DND-41 (cell line): Measurements from ENCODE around the gene NFIL3.

Experiments used
- ATAC-seq: fragments of 200-7000 bp; cut with Tn5 transposase; 3 replicates; pipeline ENCODE4 v1.9.1; 2021; ENCODE audit warnings: low read depth; ENCODE audit not compliant: insufficient read depth
- DNase-seq: peaks from one replicate; pipeline ENCODE4 v3.0.0-alpha.2; 2020
- H2AFZ ChIP-seq: 2 replicates; pipeline ENCODE4 v1.6.0; 2012; ENCODE audit warnings: low read depth, low read length
- H3K27ac ChIP-seq: 2 replicates; pipeline ENCODE4 v1.5.1; 2012; ENCODE audit warnings: low read length, inconsistent platforms
- H3K27me3 ChIP-seq: fragments of 200-600 bp; sonication (generic); 2 replicates; pipeline ENCODE4 v1.6.0; 2012; ENCODE audit warnings: low read length, mild to moderate bottlenecking, inconsistent platforms; ENCODE audit not compliant: insufficient read depth, poor library complexity
- H3K36me3 ChIP-seq: 2 replicates; pipeline ENCODE4 v1.5.1; 2012; ENCODE audit warnings: low read length, inconsistent platforms; ENCODE audit not compliant: insufficient read depth
- H3K4me1 ChIP-seq: 2 replicates; pipeline ENCODE4 v1.5.1; 2012; ENCODE audit warnings: mild to moderate bottlenecking, low read length; ENCODE audit not compliant: insufficient read depth
- H3K4me2 ChIP-seq: 2 replicates; pipeline ENCODE4 v1.6.0; 2012; ENCODE audit warnings: mild to moderate bottlenecking, moderate library complexity, low read length, inconsistent platforms; ENCODE audit not compliant: insufficient read depth
- H3K4me3 ChIP-seq, 2 experiments: fragments of 200-600 bp in 1 of 2; shearing (Covaris generic) in 1 of 2; 2 replicates each; pipeline ENCODE4 v1.5.1; 2012 to 2016; ENCODE audit warnings: inconsistent platforms in 2 of 2, low read length in 2 of 2, mild to moderate bottlenecking in 2 of 2, low read depth in 1 of 2, moderate library complexity in 1 of 2
- H3K79me2 ChIP-seq: 2 replicates; pipeline ENCODE4 v1.6.0; 2012; ENCODE audit warnings: low read length, inconsistent platforms; ENCODE audit not compliant: insufficient read depth
- H3K9ac ChIP-seq: 2 replicates; pipeline ENCODE4 v1.6.0; 2012; ENCODE audit warnings: low read depth, mild to moderate bottlenecking, inconsistent platforms, low read length, moderate library complexity
- H3K9me3 ChIP-seq: 2 replicates; pipeline ENCODE4 v1.5.1; 2012; ENCODE audit warnings: low read length, moderate library complexity, mild to moderate bottlenecking, inconsistent platforms; ENCODE audit not compliant: insufficient read depth, severe bottlenecking
- H4K20me1 ChIP-seq: 2 replicates; pipeline ENCODE4 v1.6.0; 2012; ENCODE audit warnings: low read length; ENCODE audit not compliant: insufficient read depth
- CTCF ChIP-seq: IDR thresholded peaks from 2 replicates; pipeline ENCODE4 v1.5.1; 2012; ENCODE audit warnings: borderline replicate concordance, low read length, moderate library complexity, mild to moderate bottlenecking; ENCODE audit not compliant: poor library complexity, severe bottlenecking; ENCODE audit errors: extremely low read depth
- EZH2 ChIP-seq: IDR thresholded peaks from 3 replicates; pipeline ENCODE4 v1.6.1; 2012; ENCODE audit warnings: borderline replicate concordance, low read depth, mild to moderate bottlenecking, moderate library complexity, low read length, inconsistent platforms; ENCODE audit not compliant: severe bottlenecking

The NFIL3 gene

GRCh38 chr9:91428927-91429351 lies 5.3 kb upstream of the NFIL3 start:
- no peaks in the 10 kb centered on the region for H3K36me3 ChIP-seq
- no peak overlapping the region for H3K9ac ChIP-seq
- DNase-seq: no peak
- peaks cover 11% of the 10 kb centered on the region for H3K4me1 ChIP-seq
- TF ChIP-seq CTCF: no peak
- TF ChIP-seq EZH2: no peak
- H3K4me2 ChIP-seq: no peak overlapping the region
- no peak overlapping the region for H3K27ac ChIP-seq
- H3K4me3 ChIP-seq: no peak overlapping the region
- H3K27me3 ChIP-seq: peaks cover 31% of the 10 kb centered on the region
- H3K9me3 ChIP-seq: no peaks in the 10 kb centered on the region
- no peaks in the 10 kb centered on the region for H4K20me1 ChIP-seq
- H2AFZ ChIP-seq: no peak overlapping the region
- no peak for ATAC-seq
- H3K79me2 ChIP-seq: no peaks in the 10 kb centered on the region

DNA sequence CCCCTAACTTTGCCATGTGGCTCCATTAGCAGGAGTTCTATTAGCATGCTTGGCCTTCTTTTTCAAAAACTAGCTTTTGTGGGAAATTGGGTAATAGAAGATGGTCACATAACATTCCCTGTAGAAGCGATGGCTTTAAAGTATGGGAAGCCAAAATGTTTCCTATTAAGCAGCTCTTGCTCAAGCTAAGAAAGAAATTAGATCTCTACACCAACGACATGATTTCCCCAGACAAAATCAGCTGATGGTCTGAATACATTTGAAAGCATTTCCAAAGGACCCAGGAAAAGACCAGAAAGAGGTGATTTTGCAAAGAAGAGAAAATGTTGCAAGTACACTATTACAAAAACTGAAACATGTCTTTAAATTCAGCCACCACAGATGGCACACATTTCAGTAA lies 4.8 kb upstream of the NFIL3 start:
- Histone ChIP-seq H3K9ac (no peak overlapping the region), H3K27ac (no peak overlapping the region), H3K27me3 (peaks cover 31% of the 10 kb centered on the region), H2AFZ (no peak overlapping the region), H3K4me3 (no peak overlapping the region), H4K20me1 (no peaks in the 10 kb centered on the region), H3K79me2 (no peaks in the 10 kb centered on the region), H3K4me1 (peaks cover 12% of the 10 kb centered on the region), H3K36me3 (no peaks in the 10 kb centered on the region), H3K4me2 (no peak overlapping the region), H3K9me3 (no peaks in the 10 kb centered on the region)
- no peak for ATAC-seq
- DNase-seq: no peak
- TF ChIP-seq EZH2: no peak
- TF ChIP-seq CTCF: no peak

DNA sequence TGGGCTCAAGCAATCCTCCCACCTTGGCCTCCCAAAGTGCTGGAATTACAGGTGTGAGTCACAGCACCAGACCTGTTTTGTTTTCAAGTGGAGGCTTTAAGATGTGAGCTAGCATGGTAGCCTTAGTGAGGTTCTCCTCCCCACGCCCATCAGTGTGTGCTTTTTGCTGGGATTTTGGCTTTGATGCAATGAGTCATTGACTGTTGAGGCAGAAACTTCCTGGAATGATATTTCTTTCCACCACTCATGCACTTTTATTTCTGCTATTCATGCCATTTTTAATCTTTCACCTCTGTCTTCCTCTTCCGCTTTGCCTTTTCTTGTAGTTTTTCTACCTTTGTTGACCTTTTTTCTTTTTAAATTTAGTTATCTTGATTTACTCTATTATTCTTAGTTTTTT lies 4.2 kb upstream of the NFIL3 start:
- H3K79me2 ChIP-seq: peaks cover 3% of the 10 kb centered on the region
- H3K4me2 ChIP-seq: no peak overlapping the region
- H3K27ac ChIP-seq: no peak overlapping the region
- H3K36me3 ChIP-seq: no peaks in the 10 kb centered on the region
- no peak overlapping the region for H2AFZ ChIP-seq
- peaks cover 31% of the 10 kb centered on the region for H3K27me3 ChIP-seq
- TF ChIP-seq EZH2 (no peak), CTCF (no peak)
- H3K9me3 ChIP-seq: no peaks in the 10 kb centered on the region
- ATAC-seq (no peak), DNase-seq (no peak)
- peaks cover 13% of the 10 kb centered on the region for H3K4me1 ChIP-seq
- no peaks in the 10 kb centered on the region for H4K20me1 ChIP-seq
- H3K9ac ChIP-seq: no peak overlapping the region
- no peak overlapping the region for H3K4me3 ChIP-seq
